IPS DF 19.7 (cell line): ENCODE data around the gene NBAS.
"Not testable (repeated sequence)": the region's sequence is repeated elsewhere in the genome, so short reads cannot be mapped to it uniquely, and the experiment has no call there.

Source experiments
- DNase-seq: peaks from one replicate; pipeline ENCODE4 v3.0.0-alpha.2; 2013; ENCODE audit warnings: low read depth, low spot score

Gene NBAS

DNA sequence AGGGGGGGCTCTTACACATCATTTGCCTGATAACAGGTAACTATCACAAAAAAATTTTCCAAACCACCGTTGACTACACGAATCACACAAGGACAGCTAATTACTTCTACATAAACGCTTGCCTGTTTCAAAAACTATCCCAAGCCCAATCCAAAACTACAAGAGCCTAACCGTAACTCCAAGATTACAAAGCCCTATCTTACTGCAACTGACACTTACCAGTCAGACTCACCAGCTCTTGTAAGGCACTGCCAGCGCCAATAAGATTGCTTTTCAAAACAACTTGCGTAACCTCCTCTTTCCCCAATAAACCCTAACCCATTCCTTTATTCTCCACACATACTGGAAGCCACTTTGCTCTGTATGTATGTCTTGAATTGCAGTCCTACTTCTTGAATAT is 148.4 kb downstream of the NBAS start:
- no peak for DNase-seq

DNA sequence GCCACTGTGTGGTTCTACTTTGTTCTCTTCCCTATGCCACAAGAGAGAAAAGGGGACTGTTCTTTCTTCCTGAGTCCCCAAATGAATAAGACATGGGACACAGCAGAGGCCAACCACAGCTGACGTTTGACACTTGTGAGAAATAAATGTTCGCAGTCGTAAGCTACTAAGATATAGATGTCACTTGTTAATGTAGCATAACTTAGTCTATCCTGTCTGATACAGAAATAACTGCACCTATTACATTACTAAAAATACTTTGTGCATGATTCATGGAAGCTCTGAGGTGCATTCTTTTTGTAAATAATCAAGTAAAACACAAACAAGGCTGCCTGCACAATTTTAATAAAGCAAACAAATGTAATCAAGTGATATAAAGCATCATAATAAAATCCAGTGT is 148.8 kb downstream of the NBAS start:
- no peak for DNase-seq

DNA sequence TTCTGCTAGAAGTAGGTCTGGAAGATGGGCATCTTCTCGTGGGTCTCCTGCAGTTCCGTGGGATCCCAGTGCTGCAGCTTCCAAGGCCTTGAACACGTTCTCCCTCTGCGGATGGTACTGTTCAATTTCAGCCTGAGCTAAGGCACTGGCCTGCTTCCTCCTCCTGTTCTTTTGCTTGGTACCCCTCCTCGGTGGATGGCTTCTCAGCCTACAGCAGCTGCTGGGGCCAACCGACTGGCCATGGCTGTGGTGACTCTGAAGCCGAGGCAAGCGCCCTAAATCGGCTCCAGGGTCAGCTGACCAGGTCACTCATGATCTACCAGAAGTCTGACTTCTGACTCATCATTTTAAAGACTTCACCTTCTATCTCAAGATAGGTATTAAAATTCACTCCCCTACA is 150.2 kb downstream of the NBAS start:
- no peak for DNase-seq

DNA sequence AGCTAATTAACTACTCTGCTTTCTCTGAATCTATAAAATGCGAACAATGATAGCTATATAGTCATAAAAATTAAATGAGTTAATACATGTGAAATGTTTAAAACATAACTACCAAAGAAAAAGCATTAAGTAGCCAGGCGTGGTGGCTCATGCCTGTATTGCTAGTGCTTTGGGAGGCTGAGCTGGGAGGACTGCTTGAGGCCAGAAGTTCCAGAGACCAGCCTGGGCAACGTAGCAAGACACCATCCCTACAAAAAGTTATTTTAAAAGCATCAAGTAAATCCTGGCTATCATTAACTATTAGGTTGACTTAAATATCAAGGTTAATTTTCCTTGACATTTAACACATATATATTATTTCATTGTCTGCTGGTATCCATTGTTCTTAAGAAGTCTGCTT is 152.4 kb downstream of the NBAS start:
- no peak for DNase-seq

DNA sequence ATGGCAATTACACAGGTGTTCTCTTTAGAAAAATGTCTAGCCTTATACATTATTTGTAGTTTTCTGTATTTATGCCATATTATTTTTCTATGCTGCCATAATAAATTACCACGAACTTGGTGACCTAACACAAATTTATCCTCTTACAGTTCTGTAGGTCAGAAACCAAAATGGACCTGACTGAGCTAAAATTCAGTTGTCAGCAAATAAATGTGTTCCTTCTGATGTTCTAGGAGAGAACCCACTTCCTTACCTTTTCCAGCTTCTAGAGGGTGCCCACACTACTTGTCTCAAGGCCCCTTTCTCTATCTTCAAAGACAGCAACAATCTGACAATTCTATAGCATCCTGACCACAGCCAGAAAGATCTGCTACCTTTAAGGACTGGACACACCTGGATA is 153.5 kb downstream of the NBAS start:
- DNase-seq = no peak

DNA sequence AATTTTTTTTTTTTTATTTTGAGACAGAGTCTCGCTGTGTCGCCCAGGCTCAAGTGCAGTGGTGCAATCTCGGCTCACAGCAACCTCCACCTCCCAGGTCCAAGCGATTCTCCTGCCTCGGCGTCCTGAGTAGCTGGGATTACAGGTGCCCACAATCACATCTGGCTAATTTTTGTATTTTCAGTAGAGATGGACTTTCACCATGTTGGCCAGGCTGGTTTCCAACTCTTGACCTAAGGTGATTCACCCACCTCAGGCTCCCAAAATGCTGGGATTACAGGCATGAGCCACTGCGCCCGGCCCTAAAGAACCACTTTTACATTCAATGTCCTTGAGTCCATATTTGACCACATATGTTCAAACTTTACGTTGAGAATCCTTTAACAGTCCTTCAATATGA is 156.6 kb downstream of the NBAS start:
- DNase-seq = not testable (repeated sequence)

DNA sequence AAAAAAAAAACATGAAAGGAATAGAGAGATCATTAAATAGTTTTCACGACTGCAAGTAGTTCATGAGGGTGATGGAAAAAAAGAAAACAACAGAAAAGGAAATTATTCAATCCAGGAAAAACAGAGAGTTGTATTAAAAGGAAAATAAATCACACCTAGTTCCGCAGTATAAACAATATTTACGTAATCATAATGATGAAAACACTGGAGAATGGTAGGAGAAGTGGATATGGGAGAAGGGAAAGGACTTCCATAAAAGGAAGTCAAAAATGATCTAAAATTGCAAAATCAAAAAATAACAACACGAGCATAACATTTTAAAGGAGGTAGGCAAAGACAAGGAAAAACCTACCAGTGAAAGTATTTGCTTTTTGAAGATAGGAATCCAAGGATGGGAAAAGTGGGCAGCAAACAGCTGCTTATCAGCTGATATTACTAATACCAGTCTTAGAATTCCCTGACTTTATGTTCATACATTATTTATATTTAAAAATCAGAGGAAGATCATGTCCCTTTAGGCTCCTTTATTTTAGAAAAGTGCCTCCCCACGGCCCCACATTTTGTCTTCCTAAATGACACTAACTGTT is 160.8 kb downstream of the NBAS start:
- no peak for DNase-seq

DNA sequence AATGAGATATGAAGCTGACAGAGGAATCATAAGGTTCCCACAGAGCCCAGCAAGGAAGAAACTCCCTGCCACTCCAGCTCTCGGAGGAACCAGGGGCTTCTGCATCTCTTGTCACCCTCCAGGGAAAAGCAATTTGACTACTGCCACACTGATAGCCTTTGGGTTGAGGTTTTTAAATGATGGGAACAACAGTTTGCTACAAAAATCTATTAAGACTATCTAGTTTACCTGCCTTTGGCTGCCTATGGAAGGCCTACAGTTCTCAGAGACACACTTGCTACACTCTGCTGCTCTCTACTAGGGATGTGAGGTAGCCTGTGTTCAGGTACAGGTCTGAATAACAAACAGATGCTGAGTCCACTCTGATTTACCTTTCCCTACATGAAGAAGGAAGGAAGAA is 161.9 kb downstream of the NBAS start:
- no peak for DNase-seq

DNA sequence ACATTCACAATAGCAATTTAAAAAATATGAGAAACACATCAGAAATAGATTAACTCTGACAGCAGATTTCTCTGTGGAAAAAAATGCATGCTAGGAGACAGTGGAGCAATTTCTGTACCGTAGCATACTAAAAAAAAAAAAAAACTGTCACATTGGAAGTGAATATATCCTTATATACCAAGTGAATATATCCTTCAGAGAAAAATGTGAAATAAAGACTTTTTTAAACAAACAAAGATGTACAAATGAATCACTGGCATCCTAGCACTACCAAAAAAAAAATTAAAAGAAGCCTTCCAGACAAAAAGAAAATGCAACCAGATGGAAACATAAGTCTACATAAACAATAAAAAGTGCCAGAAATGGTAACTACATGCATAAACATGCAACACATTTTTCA is 169.4 kb downstream of the NBAS start:
- no peak for DNase-seq

DNA sequence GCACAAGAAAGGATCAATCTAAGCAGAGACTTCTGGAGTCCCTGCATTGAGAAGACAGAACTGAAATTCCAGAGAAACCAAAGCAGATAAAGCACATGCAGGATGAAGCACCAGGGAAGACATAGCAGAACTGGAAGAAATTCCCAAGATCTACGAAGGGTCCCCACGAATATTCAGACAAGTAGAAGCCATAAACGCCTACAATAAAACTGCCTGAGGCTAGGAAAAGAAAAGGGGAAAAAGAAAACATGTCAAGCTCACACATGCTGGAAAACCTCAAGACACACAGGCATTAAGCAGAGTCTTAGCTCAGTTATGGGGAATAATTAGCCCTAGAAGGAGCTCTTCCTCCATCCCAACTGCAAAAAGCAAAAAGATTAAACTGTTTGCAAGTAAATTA is 171.2 kb downstream of the NBAS start:
- no peak for DNase-seq

DNA sequence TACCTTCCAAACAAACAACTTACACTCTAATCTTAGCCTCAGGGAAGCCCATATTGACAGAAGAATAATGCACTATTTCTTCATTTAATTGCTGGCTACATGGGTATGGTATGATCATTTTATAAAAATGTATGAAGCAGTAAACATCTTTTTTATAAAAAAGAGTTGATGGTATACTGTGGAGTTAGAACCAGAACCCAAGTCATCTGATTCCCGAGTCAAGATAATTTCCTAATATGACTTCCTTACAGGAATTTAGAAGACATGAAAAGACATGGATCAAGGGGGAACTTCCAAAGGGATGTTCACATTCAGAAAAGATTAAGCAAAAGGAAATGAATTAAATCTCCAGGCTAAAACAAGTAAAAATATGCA is 171.8 kb downstream of the NBAS start:
- no peak for DNase-seq

DNA sequence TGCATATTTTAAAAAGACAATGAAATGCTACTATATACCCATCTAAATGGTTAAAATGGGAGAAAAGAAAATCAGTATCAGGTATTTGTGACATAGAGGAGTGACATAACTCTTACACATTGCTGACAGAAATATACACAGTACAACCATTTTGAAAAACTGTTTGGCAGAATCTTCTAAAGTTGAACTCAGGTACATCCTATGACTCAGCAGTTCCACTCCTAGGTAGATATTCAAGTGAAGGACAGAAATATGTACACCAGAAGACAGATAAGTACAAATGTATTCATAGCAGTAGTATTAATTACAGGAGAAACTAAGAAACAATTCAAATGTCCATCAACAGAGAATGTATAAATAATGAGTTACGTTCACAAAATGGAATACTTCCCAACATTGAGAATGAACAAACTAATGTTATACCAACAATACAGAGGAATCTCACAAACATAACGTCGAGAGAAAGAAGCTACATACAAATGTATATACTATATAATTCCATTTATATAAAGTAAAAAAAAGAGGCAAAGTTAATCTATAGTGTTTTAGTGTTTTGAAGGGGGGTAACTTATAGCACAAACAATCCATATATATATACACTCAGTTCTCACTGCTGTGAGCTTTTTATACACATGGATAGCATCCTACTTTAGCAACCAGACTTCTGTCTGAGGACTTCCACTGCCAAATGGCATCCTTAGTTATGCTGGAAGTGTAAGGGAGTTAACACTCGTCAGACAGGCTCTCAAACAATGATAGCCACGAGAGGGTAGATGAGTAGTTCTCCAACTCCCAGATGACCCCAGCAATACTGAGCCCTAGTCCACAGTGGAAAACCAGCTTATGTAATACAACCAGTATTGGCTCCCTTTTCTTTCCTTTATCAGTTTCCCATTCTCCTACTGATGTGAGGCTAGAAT is 172.5 kb downstream of the NBAS start:
- no peak for DNase-seq

DNA sequence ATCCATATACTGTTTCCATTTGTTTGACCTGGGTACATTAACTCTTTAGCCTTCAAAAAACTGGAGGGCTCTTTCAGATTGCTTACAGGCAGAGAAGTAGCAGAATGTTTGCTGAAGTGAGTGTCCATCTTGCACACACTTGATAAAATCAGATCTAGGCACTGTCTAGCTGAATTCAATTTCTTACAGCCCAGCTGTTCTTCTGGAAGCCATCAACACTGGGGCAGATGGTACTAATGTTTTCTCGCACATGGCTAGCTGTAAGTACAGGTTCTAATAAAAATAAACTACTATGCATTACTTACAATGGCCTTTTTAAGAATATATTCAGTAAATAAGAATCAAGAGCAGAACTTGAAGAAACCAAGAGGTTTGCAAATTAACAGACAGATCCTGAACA is 175.9 kb downstream of the NBAS start:
- DNase-seq = no peak

DNA sequence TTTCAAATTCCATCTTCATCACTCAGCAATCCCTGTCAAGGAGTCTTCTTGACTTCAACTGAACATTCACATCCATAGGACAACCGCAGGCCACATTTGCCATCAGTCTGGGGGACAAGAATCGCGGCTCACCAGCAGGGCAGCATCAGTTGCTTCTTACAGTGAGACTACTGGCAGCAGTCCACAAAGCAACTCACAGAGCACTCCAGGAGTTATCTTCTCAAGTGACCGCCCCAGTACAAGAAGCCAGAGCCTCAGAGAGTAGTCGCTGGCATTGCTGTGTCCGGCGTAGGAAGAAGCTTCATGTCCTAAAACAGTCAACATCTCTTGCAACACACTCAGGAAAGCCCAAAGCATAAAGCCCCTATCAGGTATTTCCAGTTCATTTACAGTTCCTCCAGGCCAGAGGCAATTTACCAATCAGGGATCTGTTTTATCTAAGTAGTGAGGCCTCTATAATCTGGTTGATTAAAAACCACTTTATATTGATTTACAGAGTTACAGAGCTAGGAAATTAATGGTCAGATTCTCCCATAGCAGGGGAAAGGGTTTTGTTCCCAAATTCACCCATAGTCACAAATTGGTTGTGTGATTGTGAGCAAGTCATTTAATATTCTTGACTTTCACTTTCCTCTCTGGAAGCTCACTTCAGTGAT is 177.3 kb downstream of the NBAS start:
- DNase-seq = no peak

DNA sequence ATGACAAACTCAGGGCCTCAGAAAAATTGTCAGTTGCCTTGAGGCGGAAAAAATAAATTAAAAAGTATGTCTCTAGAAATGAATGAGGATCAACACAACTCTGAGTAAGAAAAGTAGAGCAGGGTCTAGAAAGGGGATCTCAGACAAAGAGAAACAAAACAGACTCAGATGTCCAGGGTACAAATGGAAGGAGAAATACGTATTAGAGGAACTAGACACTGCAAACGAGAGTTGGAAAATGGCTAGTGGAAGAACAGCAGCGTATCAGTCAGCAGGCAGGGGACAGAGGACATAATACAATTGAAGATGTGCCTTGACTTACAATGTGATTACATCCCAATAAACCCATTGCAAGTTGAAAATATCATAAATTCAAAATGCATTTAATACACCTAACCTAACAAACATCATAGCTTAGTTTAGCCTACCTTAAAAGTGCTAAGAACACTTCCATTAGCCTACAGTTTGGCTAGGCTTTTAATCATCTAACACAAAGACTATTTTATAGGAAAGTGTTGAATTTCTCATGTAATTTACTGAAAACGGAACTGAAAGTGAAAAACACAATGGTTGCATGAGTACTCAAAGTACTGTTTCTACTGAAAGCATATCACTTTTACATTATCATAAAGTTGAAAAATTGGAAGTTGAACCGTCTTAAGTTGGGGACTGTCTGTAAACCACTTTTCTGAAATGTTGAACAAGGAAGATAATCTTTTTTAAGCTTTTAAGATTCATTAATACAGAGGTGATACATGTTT is 182.8 kb downstream of the NBAS start:
- DNase-seq = no peak

DNA sequence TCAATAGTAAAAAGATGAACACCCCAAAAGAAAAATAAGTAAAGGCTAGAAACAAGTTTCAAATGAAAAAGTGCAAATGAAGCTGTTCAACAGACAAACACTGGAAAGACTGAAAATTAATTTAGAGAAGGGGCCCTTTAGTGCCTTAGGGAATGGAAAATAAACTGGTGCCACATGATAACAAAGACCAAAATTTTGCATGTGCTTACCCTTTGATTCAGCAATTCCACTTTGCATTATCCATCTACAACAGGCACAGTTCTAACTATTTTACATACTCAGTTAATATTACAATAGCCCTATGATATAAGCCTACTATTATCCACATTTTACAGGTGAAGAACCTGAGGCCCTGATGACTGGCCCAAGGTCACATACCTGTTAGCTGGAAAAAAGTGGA is 183.9 kb downstream of the NBAS start:
- DNase-seq = no peak

DNA sequence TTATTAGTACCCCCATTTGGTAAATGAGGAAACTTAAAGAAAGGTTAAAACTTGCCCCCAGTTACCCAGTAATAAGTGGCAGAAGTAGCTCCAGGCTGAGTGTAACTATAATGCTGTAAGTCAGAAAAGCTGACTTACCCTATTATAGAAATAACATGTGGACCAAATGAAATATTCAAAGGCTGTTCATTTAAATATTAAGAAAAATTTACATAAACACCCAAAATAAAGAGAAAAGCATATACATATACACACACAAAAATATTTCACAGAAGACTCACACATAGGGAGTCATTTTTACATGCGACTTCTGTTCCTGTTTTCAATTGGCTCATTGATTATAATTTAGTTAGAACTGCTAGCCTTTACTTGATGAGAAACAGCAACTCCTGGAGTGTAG is 189.1 kb downstream of the NBAS start:
- no peak for DNase-seq

DNA sequence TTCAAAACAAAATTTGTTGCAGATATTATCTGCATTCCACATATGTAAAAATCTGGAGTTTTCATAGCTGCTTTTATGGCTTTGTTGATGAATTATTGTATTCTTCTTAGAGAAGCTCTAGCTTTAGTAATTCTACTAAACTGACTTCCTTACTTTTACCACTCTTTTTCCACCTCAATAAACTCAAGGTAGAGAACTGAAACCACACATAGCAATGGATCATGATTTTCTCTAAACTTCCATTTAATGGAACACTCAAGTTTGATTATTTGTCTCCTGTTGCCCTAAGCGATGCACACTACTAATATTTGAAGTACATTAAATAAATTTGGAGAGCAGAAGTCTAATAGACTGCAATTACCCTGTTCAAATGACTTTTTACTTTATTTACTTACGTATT is 192.0 kb downstream of the NBAS start:
- no peak for DNase-seq

DNA sequence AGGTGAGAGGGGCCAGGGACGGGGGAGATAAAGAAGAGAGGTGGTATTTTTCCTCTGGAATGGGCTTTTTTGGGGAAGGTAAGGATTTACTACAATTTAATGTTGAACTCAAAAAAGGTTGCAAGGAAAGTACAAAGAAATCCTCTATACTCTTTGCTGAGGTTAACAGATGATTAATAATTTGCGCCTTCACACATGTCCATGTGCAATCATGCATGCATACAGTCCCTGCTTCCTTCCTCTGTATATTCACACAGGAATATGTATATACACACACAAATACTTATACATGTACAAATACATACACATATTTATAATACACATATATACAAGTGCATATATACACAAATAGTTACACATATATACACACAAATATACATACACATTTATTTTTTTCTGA is 193.4 kb downstream of the NBAS start:
- DNase-seq = no peak

DNA sequence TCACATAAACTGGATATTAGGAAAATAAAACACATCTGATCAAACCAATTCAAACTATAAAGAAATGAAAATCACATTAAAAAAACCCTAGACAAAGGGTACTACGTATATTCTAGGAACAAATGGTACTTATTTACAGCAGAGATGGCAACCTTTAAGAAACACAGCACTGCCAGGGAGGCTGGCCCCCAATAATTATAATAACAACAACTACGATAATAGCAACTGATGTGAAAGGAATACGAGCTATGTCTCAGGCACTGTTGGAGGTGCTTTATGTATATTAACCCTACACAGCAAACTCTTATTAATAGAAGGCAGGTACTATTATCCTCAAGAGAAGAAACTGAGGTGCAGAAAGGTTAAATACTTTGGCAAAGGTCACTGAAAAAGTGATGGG is 193.9 kb downstream of the NBAS start:
- DNase-seq = no peak

DNA sequence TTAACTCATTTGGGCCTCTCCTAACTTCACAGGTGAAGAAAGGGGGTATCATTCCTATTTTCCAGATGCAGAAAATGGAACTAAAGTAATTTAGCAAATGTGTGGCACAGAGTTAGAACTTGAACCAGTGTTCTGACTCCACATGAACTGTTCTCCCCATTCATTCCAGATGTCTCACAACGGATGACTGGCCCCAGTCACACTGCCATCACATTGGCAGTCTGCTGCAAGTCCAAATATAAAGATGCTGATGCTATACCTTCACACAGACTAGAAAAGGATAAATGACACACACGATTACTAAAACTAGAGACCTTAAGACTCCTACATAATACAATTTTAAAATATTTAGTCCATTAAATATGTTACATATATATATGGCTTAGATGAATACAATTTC is 195.7 kb downstream of the NBAS start:
- DNase-seq = no peak

DNA sequence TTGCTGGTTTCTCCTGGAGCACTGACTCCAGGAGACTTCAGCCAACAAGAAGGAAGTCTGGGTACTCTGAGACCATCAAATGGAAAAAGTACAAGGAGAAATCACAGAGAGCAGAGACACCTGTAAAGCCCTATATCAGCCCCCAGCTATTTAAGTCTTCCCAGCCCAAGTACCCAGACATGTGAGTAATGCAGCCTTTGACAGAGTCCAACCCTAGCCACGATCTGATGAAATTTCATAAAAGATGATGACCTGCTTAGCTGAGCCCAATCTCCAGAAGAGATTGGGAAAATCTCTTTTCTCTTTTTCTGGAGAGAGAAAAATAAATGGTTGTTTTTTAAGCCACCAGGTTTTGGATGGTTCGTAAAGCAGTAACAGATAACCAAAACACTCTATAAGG is 196.6 kb downstream of the NBAS start:
- DNase-seq = no peak
